Endothelial cell of umbilical vein (primary cell): ENCODE measurements around the gene ZFHX2. TPM values are rescaled to one million over a fixed set of nuclear protein-coding genes. Genes with fewer than 3 reads are reported as not detected.

ENCODE experiments used
- BruUV-seq: library from RNA; stranded (reverse); fragments of 400-500 nt; replicated peaks from 2 replicates; lab custom pipeline; 2021; lab: Mats Ljungman, UMichigan
- CTCF ChIA-PET: fragments of 300-600, 350-600 bp; sonication (Branson Sonifier 250); formaldehyde crosslinking; loops from one replicate; lab custom pipeline; 2021; ENCODE audit warnings: antibody characterized with exemption, inconsistent platforms; lab: Charles Lee
- POLR2A ChIA-PET: fragments of 300-600, 350-600 bp; sonication (Branson Sonifier 250); formaldehyde crosslinking; loops from one replicate; lab custom pipeline; 2021; ENCODE audit warnings: antibody characterized with exemption, inconsistent platforms; lab: Charles Lee
- DNase-seq: peaks from one replicate; pipeline ENCODE4 v3.0.0-alpha.2; 2011; ENCODE audit warnings: low read depth, low spot score
- FAIRE-seq: peaks from 2 replicates; lab custom pipeline; 2011; peaks lifted over from hg19 to GRCh38; lab: Jason Lieb, UNC
- H2AFZ ChIP-seq: 2 replicates; pipeline ENCODE4 v1.6.0; 2012; ENCODE audit warnings: low read depth, low read length, control low read depth, inconsistent platforms
- H3K27ac ChIP-seq: 2 replicates; pipeline ENCODE4 v1.5.1; 2011; ENCODE audit warnings: low read depth, mild to moderate bottlenecking, control low read depth, low read length, moderate library complexity; ENCODE audit not compliant: insufficient read depth
- H3K27me3 ChIP-seq, 2 experiments: 2 replicates each; pipeline versions ENCODE4 v1.6.0 to v1.6.1; 2011; ENCODE audit warnings: low read length in 2 of 2, mixed read lengths in 1 of 2; ENCODE audit not compliant: control insufficient read depth in 2 of 2, insufficient read depth in 2 of 2
- H3K36me3 ChIP-seq, 2 experiments: 2 replicates in 1 of 2; 3 replicates in 1 of 2; pipeline ENCODE4 v1.5.1; 2011; ENCODE audit warnings: low read length in 2 of 2, mild to moderate bottlenecking in 1 of 2, moderate library complexity in 1 of 2; ENCODE audit not compliant: control insufficient read depth in 2 of 2, insufficient read depth in 2 of 2; ENCODE audit errors: extremely low read depth in 1 of 2
- H3K4me1 ChIP-seq: 3 replicates; pipeline ENCODE4 v1.5.1; 2011; ENCODE audit warnings: mild to moderate bottlenecking, low read length; ENCODE audit not compliant: control insufficient read depth, insufficient read depth; ENCODE audit errors: extremely low read depth
- H3K4me2 ChIP-seq: 2 replicates; pipeline ENCODE4 v1.6.1; 2011; ENCODE audit warnings: low read length, control low read depth, mixed read lengths; ENCODE audit not compliant: insufficient read depth
- H3K4me3 ChIP-seq, 3 experiments: fragments of 200-600 bp in 1 of 3; sonication (generic), shearing (Covaris generic) in 1 of 3; replicated peaks in 1 of 3; 2 replicates each; pipeline ENCODE4 v1.5.1; 2011 to 2016; ENCODE audit warnings: control low read depth in 3 of 3, low read length in 3 of 3, mild to moderate bottlenecking in 2 of 3, inconsistent platforms in 1 of 3, low read depth in 1 of 3, moderate library complexity in 1 of 3; ENCODE audit not compliant: insufficient read depth in 1 of 3
- H3K79me2 ChIP-seq: 2 replicates; pipeline ENCODE4 v1.6.0; 2012; ENCODE audit warnings: low read length, inconsistent platforms; ENCODE audit not compliant: control insufficient read depth, insufficient read depth
- H3K9ac ChIP-seq: replicated peaks from 2 replicates; pipeline ENCODE3; 2011; ENCODE audit warnings: low read length, control low read depth; ENCODE audit not compliant: insufficient read depth; ENCODE audit errors: extremely low read depth
- H3K9me1 ChIP-seq: replicated peaks from 3 replicates; pipeline ENCODE4 v1.6.0; 2011; ENCODE audit warnings: mild to moderate bottlenecking, low read length; ENCODE audit not compliant: control insufficient read depth, insufficient read depth; ENCODE audit errors: extremely low read depth
- H3K9me3 ChIP-seq: replicated peaks from 2 replicates; pipeline ENCODE4 v1.5.1; 2012; ENCODE audit warnings: low read length, inconsistent platforms; ENCODE audit not compliant: control insufficient read depth, insufficient read depth
- H4K20me1 ChIP-seq: replicated peaks from 2 replicates; pipeline ENCODE3; 2011; ENCODE audit warnings: mild to moderate bottlenecking, low read length; ENCODE audit not compliant: control insufficient read depth, insufficient read depth; ENCODE audit errors: extremely low read depth
- EZH2 ChIP-seq: IDR thresholded peaks from 2 replicates; pipeline ENCODE4 v1.6.1; 2012; ENCODE audit warnings: borderline replicate concordance, low read depth, mild to moderate bottlenecking, moderate library complexity, low read length, inconsistent platforms; ENCODE audit not compliant: severe bottlenecking
- FOS ChIP-seq: IDR thresholded peaks from 2 replicates; pipeline ENCODE4 v1.6.1; 2011; ENCODE audit warnings: mild to moderate bottlenecking, low read length, moderate library complexity, borderline replicate concordance; ENCODE audit not compliant: insufficient read depth
- GATA2 ChIP-seq: IDR thresholded peaks from 2 replicates; pipeline ENCODE4 v1.7.0; 2011; ENCODE audit warnings: low read depth, mild to moderate bottlenecking, moderate library complexity, mixed read lengths, low read length; ENCODE audit not compliant: insufficient read length, insufficient read depth
- JUN ChIP-seq: IDR thresholded peaks from 2 replicates; pipeline ENCODE4 v1.6.1; 2011; ENCODE audit warnings: borderline replicate concordance, low read depth; ENCODE audit not compliant: insufficient read length, insufficient read depth
- MYC ChIP-seq: IDR thresholded peaks from one replicate; pipeline ENCODE4 v1.6.1; 2011; ENCODE audit warnings: mild to moderate bottlenecking, low read depth, low read length
- POLR2A ChIP-seq: IDR thresholded peaks from 2 replicates; pipeline ENCODE4 v1.6.1; 2012; ENCODE audit warnings: low read depth, mild to moderate bottlenecking, control low read depth, low read length
- POLR2AphosphoS5 ChIP-seq: IDR thresholded peaks from 2 replicates; pipeline ENCODE4 v1.6.1; 2012; ENCODE audit warnings: low read depth, mild to moderate bottlenecking, control low read depth, low read length, moderate library complexity; ENCODE audit not compliant: insufficient read depth
- dilution Hi-C: fragments of 300-500 bp; cut with MboI; formaldehyde crosslinking; loops from one replicate; pipeline ENCODE4 v1.15.0; 2019; ENCODE audit warnings: low sequenced_read_pairs; ENCODE audit not compliant: extremely low pct_ligation_motif_present
- intact Hi-C: fragments of 100-400 bp; cut with micrococcal nuclease; formaldehyde crosslinking; loops from one replicate; pipeline ENCODE4 v1.10.0; 2022
- polyA plus RNA-seq, 4 experiments: library from polyadenylated mRNA; depleted of rRNA in 3 of 4; stranded (reverse) in 3 of 4; unstranded in 1 of 4; fragments of >200 nt; gene quantifications; 2 replicates each; pipeline versions ENCODE4 v1.2.1 to v1.2.3, GENCODE V29; 2011 to 2012; ENCODE audit warnings: missing spikeins in 1 of 4
- total RNA-seq: library from RNA; stranded (reverse); gene quantifications from 2 replicates; pipeline ENCODE4 v1.2.3, GENCODE V29; 2021
- TF ChIP-seq, protein P1 (sequence below): IDR thresholded peaks from 2 replicates; pipeline ENCODE4 v1.6.1; 2011; ENCODE audit not compliant: insufficient read depth, insufficient read length
- TF ChIP-seq, protein P2 (sequence below), 2 donors: IDR thresholded peaks; 1 replicate in 1 of 2; 2 replicates in 1 of 2; pipeline ENCODE4 v1.5.1; 2011; ENCODE audit warnings: low read length in 2 of 2, mild to moderate bottlenecking in 2 of 2, moderate library complexity in 2 of 2, control low read depth in 1 of 2, inconsistent platforms in 1 of 2, low read depth in 1 of 2; ENCODE audit not compliant: insufficient read depth in 1 of 2; ENCODE audit errors: extremely low read depth in 1 of 2

ZFHX2 gene
- total and polyA plus RNA-seq, 2 donors (not counting 3 experiments of a cell fraction or from before 2014, with no cell fraction given), result 0.25 to 2.3 TPM

DNA sequence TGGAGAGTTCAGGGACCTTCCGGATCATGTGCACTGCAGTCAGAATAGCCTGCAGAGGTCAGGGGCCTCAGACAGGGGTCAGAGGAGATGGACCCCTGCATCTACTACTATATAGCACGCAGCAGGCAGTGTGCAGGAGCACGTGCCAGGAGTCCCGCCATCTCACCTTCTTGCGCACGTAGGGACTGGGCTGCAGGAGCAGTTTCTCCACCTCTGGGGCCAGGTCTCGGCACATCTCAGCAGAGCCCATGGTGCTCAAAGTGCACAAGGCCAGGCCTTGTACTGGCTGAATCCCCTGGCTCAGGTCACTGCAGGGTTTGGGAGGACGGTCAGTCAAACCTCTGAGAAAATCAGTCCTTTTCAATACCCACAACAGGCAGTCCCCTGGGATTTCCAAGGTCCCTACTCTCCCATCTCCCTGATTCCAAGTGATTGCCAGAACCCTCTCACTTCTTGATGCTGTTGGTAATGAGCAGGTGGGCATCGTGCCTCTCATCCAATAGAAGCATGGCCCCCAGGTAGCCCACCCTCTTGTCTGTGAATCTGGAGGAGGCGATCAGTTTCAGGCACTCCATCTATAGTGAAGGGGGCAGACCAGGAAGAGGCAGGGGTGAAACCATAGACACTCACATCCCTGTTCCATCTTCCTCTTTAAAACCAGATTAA lies 14.7 kb upstream of the ZFHX2 start:
- no peaks in the 10 kb centered on the region for H3K9me3 ChIP-seq
- POLR2A ChIA-PET, result no interaction called here
- CTCF ChIA-PET, result interaction anchor here (1.0 to 1.9 kb wide), 2 partner anchors 86 to 88 kb away, joined by 3 to 14 read pairs; no protein-coding TSS in a partner anchor
- no peak overlapping the region for H3K4me2 ChIP-seq
- TF ChIP-seq, protein P1, sequence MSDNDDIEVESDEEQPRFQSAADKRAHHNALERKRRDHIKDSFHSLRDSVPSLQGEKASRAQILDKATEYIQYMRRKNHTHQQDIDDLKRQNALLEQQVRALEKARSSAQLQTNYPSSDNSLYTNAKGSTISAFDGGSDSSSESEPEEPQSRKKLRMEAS, result no peak
- TF ChIP-seq POLR2AphosphoS5 (no peak), FOS (no peak), EZH2 (no peak), POLR2A (no peak), GATA2 (no peak), MYC (no peak), JUN (no peak)
- TF ChIP-seq, protein P2, sequence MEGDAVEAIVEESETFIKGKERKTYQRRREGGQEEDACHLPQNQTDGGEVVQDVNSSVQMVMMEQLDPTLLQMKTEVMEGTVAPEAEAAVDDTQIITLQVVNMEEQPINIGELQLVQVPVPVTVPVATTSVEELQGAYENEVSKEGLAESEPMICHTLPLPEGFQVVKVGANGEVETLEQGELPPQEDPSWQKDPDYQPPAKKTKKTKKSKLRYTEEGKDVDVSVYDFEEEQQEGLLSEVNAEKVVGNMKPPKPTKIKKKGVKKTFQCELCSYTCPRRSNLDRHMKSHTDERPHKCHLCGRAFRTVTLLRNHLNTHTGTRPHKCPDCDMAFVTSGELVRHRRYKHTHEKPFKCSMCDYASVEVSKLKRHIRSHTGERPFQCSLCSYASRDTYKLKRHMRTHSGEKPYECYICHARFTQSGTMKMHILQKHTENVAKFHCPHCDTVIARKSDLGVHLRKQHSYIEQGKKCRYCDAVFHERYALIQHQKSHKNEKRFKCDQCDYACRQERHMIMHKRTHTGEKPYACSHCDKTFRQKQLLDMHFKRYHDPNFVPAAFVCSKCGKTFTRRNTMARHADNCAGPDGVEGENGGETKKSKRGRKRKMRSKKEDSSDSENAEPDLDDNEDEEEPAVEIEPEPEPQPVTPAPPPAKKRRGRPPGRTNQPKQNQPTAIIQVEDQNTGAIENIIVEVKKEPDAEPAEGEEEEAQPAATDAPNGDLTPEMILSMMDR (IDR thresholded peaks at IDR 0.05; ENCODE audit: extremely low read depth in 1 of 2, insufficient read depth in 1 of 2, low read depth in 1 of 2, low read length in 2 of 2), result no peak
- dilution Hi-C loops (no loop called here), intact Hi-C loops (no loop called here)
- no peaks in the 10 kb centered on the region for H3K79me2 ChIP-seq
- H3K4me1 ChIP-seq, result peaks cover 4% of the 10 kb centered on the region
- no peaks in the 10 kb centered on the region for H3K9me1 ChIP-seq
- no peak overlapping the region for H2AFZ ChIP-seq
- H3K36me3 ChIP-seq, result peaks cover 0 to 3% of the 10 kb centered on the region in 2 experiments
- no peaks in the 10 kb centered on the region for H4K20me1 ChIP-seq
- no peak overlapping the region for H3K4me3 ChIP-seq
- no peak for FAIRE-seq
- DNase-seq, result no peak
- no peaks in the 10 kb centered on the region for H3K27me3 ChIP-seq
- H3K27ac ChIP-seq, result no peak overlapping the region
- BruUV-seq, result TSS peak; percentile 23
- no peak overlapping the region for H3K9ac ChIP-seq
